ENCODE data around the gene SEC61G.
A peak's percentile ranks its signal among the peaks of the same experiment; 100 is the strongest.

Gene SEC61G

GRCh38 chr7:54778166-54778565 is 19.2 kb upstream of the SEC61G start:
- no peaks in the 10 kb centered on the region for H3K36me3 ChIP-seq (ENCODE audit: low read length)
- no peaks in the 10 kb centered on the region for H3K9me2 ChIP-seq (replicated peaks; ENCODE audit: insufficient read depth, low read length)
- H3K79me2 ChIP-seq (ENCODE audit: insufficient read depth, low read length), result no peaks in the 10 kb centered on the region
- no peaks in the 10 kb centered on the region for H4K20me1 ChIP-seq (ENCODE audit: low read depth, low read length)
- no peak for TF ChIP-seq EZH2phosphoT487 (conservative IDR thresholded peaks at IDR 0.05; ENCODE audit: low read length)
- TF ChIP-seq CTCF (IDR thresholded peaks at IDR 0.05; ENCODE audit: insufficient read depth, low read length, poor library complexity, severe bottlenecking), result no peak
- no peaks in the 10 kb centered on the region for H3F3A ChIP-seq (ENCODE audit: insufficient read depth)
- H3K27ac ChIP-seq (ENCODE audit: low read depth, low read length), result no peak overlapping the region
- no peak overlapping the region for H3K4me2 ChIP-seq (ENCODE audit: low read depth, low read length, poor library complexity, severe bottlenecking)
- 0 out of 2 replicates have a peak, but pooled peaks cover 4% of the 10 kb centered on the region for H3K9me3 ChIP-seq (ENCODE audit: insufficient read depth, low read length)
- no peak overlapping the region for H2AFZ ChIP-seq (ENCODE audit: low read depth, low read length, severe bottlenecking)
- no peak overlapping the region for H3K9ac ChIP-seq (ENCODE audit: low read length)
- H3K27me3 ChIP-seq (ENCODE audit: low read length), result no peaks in the 10 kb centered on the region
- no peak overlapping the region for H3K4me3 ChIP-seq (ENCODE audit: insufficient read depth, low read length, poor library complexity, severe bottlenecking)

GRCh38 chr7:54774785-54775740 is 16.1 kb upstream of the SEC61G start:
- no peaks in the 10 kb centered on the region for H3F3A ChIP-seq (ENCODE audit: insufficient read depth)
- 0 out of 2 replicates have a peak, but pooled peaks cover 4% of the 10 kb centered on the region for H3K9me3 ChIP-seq (ENCODE audit: insufficient read depth, low read length)
- no peaks in the 10 kb centered on the region for H3K9me2 ChIP-seq (replicated peaks; ENCODE audit: insufficient read depth, low read length)
- TF ChIP-seq CTCF (IDR thresholded peaks at IDR 0.05; ENCODE audit: insufficient read depth, low read length, poor library complexity, severe bottlenecking), result no peak
- no peak for TF ChIP-seq EZH2phosphoT487 (conservative IDR thresholded peaks at IDR 0.05; ENCODE audit: low read length)
- H3K27me3 ChIP-seq (ENCODE audit: low read length), result no peaks in the 10 kb centered on the region
- H3K79me2 ChIP-seq (ENCODE audit: insufficient read depth, low read length), result no peaks in the 10 kb centered on the region
- H3K4me3 ChIP-seq (ENCODE audit: insufficient read depth, low read length, poor library complexity, severe bottlenecking), result no peak overlapping the region
- H4K20me1 ChIP-seq (ENCODE audit: low read depth, low read length), result no peaks in the 10 kb centered on the region
- no peak overlapping the region for H2AFZ ChIP-seq (ENCODE audit: low read depth, low read length, severe bottlenecking)
- H3K4me2 ChIP-seq (ENCODE audit: low read depth, low read length, poor library complexity, severe bottlenecking), result no peak overlapping the region
- H3K27ac ChIP-seq (ENCODE audit: low read depth, low read length), result no peak overlapping the region
- H3K36me3 ChIP-seq (ENCODE audit: low read length), result no peaks in the 10 kb centered on the region
- H3K9ac ChIP-seq (ENCODE audit: low read length), result no peak overlapping the region

- Histone ChIP-seq H3K36me3 (ENCODE audit: low read length) (no peaks in the 10 kb centered on the region), H3K79me2 (ENCODE audit: insufficient read depth, low read length) (no peaks in the 10 kb centered on the region), H2AFZ (ENCODE audit: low read depth, low read length, severe bottlenecking) (peak overlapping the region; percentile 55), H3K9me3 (ENCODE audit: insufficient read depth, low read length) (0 out of 2 replicates have a peak, but pooled peaks cover 4% of the 10 kb centered on the region), H4K20me1 (ENCODE audit: low read depth, low read length) (no peaks in the 10 kb centered on the region), H3K4me3 (ENCODE audit: insufficient read depth, low read length, poor library complexity, severe bottlenecking) (no peak overlapping the region), H3K9me2 (replicated peaks; ENCODE audit: insufficient read depth, low read length) (no peaks in the 10 kb centered on the region), H3K9ac (ENCODE audit: low read length) (no peak overlapping the region), H3F3A (ENCODE audit: insufficient read depth) (no peaks in the 10 kb centered on the region), H3K27me3 (ENCODE audit: low read length) (no peaks in the 10 kb centered on the region), H3K27ac (ENCODE audit: low read depth, low read length) (no peak overlapping the region), H3K4me2 (ENCODE audit: low read depth, low read length, poor library complexity, severe bottlenecking) (peak overlapping the region; percentile 42)
- TF ChIP-seq CTCF (IDR thresholded peaks at IDR 0.05; ENCODE audit: insufficient read depth, low read length, poor library complexity, severe bottlenecking) (peak; percentile 93), EZH2phosphoT487 (conservative IDR thresholded peaks at IDR 0.05; ENCODE audit: low read length) (no peak)
Observed at GRCh38 chr7:54773472-54774399, 14.7 kb upstream of the SEC61G start.
